Embryonic facial prominence (tissue), 1 donor: ENCODE results near the gene PDLIM5.

Experiments
- DNase-seq: peaks from one replicate; pipeline ENCODE4 v3.0.0-alpha.2; 2016; ENCODE audit errors: extremely low spot score

Gene PDLIM5

DNA sequence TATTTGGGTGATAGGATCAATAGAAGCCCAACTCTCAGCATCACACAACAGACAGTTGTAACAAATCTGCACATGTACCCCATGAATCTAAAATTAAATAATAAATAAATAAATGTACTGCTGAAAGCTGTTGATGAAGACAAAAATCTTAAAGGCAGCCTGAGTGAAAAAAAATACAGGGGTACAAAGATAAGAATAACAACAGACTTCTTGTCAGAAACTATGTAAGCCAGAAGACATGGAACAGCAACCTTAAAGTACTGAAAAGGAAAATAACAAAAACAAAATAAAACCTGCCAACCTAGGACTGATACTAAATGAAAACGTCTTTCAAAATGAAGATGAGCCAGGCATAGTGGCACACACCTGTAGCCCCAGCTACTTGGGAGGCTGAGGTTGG, 25.0 kb upstream of the PDLIM5 start:
- DNase-seq = no peak

DNA sequence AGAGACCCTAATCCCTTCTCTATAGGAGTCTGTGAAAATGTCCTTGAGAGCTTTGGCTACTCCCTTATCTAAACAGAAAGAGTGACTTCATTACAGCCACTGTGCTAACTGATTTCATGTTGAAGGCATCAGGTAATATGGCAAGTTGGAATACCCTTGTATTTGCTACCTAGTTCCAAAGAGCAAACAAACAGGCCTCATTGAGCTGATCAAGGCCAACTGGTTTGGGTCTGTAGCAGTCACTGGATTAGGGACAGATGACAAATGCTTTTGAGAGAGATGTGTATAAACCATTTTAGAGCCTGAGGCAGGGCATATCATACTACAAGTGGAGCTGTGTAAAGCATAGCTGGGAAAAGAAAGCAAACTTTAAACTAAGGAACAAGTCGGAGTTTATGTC, 22.9 kb upstream of the PDLIM5 start:
- DNase-seq = no peak

DNA sequence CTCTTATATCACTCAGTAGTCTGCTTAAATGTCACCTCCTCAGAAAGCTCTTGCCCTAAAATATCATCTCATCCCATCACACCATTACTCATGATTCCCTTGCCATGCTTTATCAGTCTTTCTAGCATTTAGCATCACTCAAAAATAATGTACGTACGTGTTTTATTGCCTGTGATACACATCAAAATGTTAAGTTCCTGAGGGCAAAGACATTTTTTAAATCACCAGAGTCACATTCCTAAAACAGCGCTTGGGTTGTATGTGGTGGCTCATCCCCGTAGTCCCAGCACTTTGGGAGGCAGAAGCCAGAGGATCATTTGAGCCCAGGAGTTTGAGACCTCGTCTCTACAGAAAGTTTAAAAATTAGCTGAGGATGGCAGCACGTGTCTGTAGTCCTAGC, 21.3 kb upstream of the PDLIM5 start:
- no peak for DNase-seq

DNA sequence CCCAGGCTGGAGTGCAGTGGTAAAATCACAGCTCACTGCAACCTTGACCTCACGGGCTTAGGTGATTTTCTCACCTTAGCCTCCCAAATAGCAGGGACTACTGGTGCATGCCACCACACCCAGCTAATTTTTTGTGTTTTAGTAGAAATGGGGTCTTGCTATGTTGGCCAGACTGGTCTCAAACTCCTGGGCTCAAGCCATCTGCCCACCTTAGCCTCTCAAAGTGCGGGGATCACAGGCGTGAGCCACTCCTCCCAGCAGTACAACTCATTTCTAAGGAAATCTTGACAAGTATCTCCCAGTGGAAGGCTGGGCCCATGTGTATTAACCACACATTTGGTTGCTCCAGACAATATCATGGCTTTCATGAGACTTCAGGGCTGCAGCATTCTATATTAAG, 20.4 kb upstream of the PDLIM5 start:
- DNase-seq = no peak

DNA sequence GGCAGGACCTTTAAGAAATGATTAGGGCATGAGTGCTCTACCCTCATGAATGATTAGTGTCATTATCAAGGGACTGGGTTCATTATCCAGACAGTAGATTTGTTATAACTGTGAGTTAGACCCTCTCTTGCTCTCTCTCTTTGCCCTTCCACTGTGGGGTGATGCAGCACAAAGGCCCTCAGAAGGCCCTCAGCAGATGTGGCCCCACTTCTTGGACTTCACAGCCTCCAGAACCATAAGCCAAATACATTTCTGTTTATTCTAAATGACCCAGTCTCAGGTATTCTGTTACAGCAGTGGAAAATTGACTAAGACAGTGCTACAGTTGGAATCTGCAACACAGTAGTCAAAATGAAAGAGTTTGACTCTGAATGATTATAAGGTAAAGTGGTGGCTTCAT, 17.2 kb upstream of the PDLIM5 start:
- no peak for DNase-seq

DNA sequence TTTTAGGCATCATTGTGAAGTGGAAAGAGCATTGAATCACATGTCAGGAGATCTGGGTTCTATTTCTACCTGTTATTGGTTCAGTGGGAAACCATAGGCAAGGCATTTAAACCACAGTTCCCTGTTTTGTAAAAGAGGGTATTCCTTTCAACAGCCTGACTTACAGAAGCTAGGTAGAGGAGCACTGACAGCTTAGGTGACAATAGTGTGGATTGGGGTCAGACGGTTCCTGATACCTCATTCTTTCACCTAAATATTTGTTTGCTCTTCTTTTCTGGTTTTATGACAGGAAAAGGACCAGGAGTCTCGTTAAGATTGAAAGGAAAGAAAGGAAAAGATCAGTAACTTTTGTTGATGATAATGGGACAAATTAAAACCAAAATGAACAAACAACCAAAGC, 15.9 kb upstream of the PDLIM5 start:
- DNase-seq = no peak

DNA sequence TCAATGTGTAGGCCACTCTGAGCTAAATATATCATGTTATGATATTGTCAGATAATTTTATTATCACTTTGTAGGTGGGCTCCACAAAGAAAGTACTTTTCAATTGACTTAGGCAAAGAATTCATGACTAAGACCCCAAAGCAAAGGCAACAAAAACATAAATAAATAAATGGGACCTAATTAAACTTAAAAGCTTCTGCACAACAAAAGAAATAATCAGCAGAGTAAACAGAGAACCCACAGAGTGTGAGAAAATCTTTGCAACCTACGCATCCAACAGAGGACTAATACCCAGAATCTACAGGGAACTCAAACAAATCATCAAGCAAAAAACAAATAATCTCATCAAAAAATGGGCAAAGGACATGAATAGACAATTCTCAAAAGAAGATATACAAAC, 15.2 kb upstream of the PDLIM5 start:
- DNase-seq = no peak

DNA sequence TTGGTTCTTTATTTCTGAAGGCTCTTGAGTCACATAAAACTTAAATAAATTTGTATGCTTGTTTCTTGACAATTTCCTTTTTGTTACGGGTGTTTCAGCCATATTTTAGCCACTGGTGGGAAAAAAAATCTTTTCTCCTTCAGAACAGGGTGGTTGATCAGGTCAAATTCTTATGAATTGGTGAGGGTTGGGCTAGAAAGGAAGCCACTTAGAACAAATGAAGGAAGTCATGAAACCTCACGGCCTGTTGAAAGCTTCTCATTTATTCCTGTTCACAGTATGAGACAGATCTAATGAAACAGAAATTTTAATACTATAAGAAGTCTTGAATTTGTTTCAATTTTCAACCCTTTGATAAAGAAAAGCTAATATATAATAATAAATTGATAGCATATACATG, 12.1 kb upstream of the PDLIM5 start:
- no peak for DNase-seq

DNA sequence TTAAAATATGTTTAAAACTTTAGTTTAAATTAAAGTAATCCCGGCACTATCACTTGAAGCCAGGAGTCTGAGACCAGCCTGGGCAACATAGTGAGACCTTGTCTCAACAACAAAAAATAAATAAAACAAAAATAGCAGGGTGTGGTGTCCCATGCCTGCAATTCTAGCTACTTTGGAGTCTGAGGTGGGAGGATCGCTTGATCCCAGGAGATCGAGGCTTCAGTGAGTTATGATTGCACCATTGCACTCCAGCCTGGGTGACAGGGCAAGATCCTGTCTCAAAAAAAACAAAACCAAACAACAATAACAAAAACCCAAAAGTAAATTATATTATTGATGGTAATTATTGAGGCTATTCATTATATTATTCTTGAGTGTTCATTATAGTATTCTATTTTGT, 9.9 kb upstream of the PDLIM5 start:
- DNase-seq = no peak

DNA sequence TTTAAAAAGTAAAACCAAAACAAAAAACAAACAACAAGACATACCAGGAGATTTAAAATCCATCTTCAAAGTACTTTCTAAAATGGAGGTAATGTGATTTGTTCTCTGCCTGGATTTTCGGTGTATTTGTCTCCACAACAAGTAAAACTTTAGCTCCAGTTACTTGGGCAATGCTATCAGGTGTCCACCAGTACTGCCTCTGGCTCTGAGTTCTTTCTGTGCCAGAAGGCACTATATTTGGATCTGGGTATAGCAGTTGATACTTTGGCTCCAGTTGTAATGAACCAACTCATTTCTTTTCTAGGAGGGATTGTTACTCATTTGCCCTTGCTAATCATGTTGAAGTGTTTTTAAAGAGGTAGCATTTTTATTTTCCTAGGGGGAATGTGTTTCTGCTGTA, 9.5 kb upstream of the PDLIM5 start:
- no peak for DNase-seq

DNA sequence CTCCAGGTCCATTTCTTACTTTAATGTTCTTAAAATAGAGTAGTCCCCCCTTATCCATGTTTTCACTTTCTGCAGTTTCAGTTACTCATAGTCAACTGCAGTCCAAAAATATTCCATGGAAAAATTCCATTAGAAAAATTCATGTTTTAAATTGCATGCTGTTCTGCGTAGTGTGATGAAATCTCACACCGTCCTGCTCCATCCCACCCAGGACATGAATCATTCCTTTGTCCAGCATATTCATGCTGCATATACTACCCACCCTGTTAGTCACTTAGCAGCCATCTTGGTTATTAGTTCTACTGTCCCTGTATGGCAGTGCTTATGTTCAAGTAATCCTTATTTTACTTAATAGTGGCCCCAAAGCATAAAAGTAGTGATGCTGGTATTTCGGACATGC, 5.4 kb upstream of the PDLIM5 start:
- DNase-seq = no peak

DNA sequence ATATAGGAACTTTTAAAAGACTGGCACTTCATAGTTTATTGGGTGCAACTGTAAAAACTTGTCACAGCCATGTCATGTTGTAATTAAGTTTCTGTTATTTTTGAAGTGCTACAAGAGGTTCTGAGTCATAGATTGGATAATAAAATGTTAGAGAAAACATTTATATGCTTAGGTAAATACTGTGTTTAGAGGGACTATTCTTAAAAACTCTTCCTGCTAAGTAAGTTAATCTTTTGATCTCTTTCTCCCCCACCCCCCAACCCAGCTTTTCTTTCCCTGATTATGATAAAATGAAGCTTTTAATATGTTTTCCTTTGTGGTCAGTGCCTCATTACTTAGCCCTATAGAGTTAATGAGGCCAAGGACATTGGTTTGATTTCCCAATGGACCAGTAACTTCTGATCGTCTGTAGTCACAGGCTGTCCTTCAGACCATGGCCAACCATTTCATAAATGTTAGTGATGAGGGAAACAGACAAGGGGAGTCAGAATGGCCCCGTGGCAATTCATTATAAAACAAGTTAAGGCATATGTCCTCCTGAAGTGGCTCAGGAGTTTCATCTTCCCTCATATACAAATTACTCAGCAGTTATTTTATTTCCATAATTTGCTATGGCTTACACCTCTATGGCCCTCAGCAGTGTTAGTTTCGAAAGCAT, 3.9 kb upstream of the PDLIM5 start:
- no peak for DNase-seq

DNA sequence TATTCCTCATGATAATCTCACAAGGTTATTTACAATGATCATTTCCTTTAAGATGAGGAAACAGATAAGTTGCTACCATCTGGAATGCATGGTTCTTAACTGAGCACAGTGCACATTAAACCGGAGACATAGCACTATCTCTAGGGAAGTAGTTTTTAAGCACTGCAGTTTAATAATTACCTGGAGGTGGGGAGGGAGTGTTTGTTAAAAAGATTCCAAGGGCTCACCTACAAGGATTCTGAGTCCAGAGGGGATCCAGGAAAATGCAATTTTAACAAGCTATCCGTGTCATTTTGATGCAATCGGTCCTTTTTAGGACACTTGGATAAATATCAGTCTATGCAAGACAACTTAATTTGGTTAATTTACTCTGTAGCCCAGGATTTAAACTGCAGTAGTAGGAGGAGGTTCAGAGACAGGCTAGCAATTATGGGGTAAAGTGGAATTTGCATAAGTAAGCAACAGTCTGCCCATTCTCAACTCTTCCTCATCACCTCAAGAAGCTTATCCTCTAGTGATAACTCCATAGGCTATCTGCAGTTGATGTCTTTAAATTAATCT, 2.8 kb upstream of the PDLIM5 start:
- no peak for DNase-seq

DNA sequence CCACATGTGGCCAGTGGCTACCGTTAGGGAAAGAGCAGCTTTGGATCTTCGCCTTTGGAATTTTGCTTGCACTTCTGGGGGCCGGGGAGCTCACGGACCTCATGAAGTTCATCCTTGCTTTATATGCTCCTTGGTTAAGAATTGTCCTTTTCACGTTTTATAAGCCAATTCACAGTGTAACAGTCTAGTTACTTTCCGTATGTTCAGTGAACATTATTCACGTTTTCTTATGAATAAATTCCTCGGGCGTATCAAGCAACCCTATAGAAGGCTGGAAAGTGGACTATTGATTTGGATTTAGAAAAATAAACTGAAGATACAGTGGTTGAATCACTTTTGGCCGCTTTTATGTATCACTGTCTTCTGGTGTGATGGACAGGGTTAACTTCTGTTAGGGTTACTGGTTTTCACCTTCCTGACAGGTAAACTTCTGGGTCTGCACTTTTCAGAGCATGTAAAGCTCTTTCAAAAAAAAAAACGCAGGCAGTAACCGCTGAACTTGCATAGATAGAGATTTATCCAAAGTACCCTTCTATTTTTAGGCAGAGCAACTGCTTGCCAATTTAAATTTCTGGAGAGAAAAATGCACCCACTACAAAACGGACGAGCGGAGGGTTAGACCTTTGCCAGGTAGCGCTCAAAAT, 569 bp upstream of the PDLIM5 start:
- no peak for DNase-seq

DNA sequence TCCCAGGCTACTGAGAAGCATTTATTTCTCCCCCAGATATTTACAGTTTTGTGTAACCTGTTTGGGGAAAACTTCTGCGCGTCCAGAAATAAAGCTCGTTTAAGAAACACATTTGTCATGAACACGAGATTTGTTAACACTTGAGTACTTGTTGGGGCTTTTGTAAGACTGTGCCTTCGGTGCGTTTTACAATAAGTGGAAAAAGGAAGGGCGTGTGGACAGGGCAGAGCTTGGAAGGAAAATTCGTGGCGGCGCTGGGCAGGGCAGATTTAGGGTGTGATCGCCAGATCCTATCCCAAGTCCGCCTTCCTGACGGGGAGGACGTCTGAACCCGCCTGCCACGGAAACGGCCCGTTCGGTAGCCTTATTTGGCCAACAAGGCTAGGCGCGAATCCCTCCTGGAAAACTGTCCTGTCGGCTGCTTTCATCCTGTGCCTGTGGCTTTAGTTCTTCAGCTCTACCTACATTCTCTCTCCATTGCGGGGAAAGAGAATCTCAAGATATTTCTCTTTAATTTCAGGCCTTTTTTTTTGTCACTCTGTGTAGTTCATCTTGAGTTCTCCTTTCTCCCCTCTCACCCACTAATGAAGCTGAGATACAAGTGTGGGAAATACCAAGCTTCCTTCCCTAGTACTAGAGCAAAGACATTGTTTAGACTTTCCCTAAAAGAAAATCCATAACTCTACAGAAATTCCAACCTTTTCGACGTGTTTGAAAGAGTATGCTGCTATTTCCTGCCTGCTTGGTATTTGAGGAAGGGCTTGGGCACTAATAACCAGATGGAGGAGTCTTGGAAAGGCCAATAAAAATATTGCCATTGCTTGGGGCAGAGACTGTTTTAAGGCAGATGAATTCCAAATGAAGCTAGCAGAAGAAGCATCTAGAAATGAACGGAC, 982 bp downstream of the PDLIM5 start:
- DNase-seq = no peak

DNA sequence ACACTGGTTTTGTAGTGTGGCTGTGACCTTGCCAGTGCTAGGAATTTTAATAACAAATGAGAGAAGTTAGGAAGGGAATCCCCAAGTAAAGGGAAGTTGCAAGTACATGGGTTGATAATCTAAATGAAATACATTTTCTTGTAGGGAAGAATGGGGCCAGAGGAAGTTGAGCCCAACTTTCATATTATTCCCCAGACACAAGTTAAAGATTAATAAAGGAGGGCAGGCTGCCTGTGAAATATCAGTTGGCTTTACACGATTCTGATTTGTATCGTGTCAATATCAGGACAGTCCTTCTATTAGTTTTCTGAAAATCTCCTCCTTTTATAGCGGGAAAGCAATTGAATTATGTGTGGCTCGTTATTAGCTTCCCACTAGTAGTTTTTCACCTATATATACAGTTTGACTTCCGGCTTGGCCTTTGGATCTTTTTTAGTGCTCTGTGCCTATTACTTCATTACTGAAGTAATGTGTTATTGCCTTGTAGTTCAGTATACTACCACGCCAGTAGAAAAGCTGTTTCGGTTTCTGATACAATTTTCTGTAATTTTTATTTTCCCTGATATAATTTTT, 1.7 kb downstream of the PDLIM5 start:
- no peak for DNase-seq

DNA sequence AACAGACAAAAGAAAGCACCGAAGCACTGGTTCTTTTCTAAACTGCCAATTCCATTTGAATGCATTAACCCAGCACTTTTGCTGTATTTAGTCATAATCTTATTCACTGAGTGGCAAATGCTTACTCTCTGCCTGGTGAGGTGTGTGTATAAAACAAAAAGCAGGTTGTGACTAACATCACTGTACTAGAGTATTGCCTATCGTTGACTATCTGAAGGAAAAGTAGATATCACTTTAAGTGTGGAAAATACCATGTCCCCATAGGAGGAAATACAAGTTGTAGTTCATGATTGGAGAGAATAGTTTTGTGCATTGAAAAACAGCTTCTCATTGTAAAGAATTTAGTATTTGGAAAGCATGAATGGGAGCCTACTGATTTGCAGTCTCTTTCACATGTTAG, 2.7 kb downstream of the PDLIM5 start:
- DNase-seq = no peak

DNA sequence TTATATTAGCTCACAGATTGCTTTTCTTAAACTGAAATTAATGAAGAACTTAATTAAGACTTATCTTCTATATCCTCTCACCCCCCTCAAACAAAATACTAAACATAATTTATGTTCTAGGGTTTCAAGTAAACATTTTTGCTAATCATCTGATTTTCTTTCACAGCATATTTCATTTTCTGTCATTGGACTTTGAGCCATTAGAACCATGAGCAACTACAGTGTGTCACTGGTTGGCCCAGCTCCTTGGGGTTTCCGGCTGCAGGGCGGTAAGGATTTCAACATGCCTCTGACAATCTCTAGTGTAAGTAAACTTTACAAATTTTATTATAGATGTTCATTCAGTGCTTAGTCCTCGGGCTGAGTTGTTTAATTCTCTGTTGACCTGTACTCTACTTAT, 3.3 kb downstream of the PDLIM5 start:
- DNase-seq = no peak

DNA sequence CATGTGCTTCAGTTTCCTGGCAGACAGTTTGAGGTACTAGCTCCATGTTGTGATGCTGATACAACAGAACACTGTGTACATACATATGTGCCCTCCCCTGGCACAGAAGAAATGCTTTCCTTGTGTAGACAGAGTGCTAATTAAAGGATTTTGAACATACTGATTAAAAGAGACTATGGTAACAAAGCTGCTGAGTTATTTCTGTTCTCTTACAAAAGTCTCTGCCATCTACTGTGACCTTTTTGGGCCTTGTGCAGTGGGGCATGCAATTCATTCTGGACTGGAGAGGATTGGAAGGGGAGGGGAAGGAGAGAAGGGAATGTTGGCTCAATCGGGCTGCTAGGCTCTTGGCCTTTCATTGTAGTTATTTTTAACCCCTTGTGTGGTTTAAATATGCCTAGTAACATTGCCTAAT, 6.0 kb downstream of the PDLIM5 start:
- no peak for DNase-seq

DNA sequence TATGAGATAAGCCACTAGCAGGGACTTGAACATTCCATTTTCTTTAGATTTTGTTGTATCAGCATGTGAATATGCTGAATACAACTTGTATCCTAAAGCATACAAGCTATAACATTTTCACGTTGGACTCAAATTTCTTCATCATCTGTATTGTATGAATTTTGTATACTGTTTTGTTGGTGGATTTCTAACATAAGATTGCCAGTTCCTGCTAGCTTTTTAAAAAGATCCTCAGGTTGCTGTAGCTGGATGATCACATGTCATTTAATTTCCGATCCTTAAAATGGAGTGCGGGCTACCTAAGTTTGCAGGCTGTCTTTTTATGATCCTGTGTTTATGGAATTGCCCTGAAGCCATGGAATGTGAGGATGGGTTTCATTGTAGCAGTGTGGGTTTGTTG, 6.9 kb downstream of the PDLIM5 start:
- DNase-seq = no peak

DNA sequence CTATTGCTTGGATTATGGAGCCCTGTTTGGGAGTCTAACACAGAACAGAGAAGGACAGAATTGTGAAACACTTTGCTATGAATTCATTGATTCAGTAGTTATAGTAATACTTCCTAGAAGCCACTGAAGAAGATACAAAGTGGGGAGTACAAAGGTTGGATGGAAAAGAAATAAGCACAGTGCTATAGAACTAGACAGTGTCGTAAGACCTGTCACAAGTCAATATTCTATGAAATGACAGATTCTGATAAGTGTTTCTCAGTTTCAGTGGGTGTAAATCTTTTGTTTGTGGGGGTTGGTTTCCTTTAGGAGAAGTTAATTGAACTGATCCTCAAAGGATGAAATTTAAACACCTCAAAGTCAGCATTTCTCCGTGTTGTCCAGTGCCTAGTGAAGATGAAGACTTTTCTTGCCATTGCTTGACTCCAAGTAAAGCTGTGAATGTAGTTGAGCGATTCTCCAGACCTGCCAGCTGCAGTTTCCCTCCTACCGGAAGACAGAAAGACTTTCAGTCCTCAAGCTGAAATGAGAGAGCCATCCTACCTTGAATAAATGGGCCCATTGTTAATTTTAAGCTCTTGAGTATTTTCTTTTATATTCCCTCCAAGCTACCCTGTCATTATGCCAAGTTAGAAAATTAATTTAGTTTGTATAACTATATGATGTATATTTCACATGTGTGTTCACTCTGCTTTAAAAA, 7.9 kb downstream of the PDLIM5 start:
- DNase-seq = no peak

DNA sequence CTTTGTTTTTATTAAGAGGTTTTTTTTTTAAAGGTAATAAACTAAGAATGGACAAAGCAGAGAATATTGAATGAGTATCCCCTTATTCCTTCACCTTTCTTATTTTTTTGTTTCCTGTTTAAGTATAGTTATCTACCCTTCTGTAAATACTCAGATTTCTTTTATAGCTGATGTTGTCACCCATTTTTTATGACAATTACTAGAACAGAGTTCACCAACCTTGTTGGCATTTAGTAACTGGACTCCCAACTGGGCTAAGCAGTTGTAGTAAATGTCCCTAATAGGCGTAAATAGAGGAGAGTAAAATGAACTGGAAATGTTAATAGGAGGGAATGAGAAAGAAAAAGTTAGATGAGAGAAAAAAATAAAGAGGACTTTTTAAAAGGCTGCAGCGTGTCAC, 9.8 kb downstream of the PDLIM5 start:
- DNase-seq = no peak
